ENCODE measurements around the gene PRRT4. TPM values are rescaled to one million over a fixed set of nuclear protein-coding genes. Genes with fewer than 3 reads are reported as not detected.

The PRRT4 gene
- total RNA-seq, 1 donor from 2014 or later: under 0.01 TPM

DNA sequence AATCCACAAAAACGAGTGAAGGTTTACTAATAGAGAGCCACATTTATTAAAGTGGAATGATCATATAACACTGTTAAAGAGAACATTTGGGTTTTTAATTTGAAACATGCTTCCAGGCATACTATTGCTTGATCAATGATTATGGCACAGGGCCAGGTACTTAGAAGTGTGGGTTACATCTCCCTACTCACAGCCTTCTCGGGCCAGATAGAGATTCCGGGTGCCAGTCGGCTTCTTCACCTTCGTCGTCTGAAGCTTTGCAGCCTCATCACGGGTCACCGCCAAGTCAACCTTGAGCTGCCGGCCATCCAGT is 37.2 kb downstream of the PRRT4 start:
- Histone ChIP-seq H3K27me3 (ENCODE audit: control insufficient read depth, insufficient read depth, low read length) (no peaks in the 10 kb centered on the region), H3K4me3 (ENCODE audit: low read depth, low read length) (no peak overlapping the region), H3K36me3 (ENCODE audit: control insufficient read depth, insufficient read depth, low read length) (peaks cover 17% of the 10 kb centered on the region)
- TF ChIP-seq, protein P1, sequence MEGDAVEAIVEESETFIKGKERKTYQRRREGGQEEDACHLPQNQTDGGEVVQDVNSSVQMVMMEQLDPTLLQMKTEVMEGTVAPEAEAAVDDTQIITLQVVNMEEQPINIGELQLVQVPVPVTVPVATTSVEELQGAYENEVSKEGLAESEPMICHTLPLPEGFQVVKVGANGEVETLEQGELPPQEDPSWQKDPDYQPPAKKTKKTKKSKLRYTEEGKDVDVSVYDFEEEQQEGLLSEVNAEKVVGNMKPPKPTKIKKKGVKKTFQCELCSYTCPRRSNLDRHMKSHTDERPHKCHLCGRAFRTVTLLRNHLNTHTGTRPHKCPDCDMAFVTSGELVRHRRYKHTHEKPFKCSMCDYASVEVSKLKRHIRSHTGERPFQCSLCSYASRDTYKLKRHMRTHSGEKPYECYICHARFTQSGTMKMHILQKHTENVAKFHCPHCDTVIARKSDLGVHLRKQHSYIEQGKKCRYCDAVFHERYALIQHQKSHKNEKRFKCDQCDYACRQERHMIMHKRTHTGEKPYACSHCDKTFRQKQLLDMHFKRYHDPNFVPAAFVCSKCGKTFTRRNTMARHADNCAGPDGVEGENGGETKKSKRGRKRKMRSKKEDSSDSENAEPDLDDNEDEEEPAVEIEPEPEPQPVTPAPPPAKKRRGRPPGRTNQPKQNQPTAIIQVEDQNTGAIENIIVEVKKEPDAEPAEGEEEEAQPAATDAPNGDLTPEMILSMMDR (IDR thresholded peaks at IDR 0.05; ENCODE audit: insufficient read depth, low read length, severe bottlenecking): no peak
- DNase-seq (ENCODE audit: low read depth) (no peak), FAIRE-seq (no peak)

DNA sequence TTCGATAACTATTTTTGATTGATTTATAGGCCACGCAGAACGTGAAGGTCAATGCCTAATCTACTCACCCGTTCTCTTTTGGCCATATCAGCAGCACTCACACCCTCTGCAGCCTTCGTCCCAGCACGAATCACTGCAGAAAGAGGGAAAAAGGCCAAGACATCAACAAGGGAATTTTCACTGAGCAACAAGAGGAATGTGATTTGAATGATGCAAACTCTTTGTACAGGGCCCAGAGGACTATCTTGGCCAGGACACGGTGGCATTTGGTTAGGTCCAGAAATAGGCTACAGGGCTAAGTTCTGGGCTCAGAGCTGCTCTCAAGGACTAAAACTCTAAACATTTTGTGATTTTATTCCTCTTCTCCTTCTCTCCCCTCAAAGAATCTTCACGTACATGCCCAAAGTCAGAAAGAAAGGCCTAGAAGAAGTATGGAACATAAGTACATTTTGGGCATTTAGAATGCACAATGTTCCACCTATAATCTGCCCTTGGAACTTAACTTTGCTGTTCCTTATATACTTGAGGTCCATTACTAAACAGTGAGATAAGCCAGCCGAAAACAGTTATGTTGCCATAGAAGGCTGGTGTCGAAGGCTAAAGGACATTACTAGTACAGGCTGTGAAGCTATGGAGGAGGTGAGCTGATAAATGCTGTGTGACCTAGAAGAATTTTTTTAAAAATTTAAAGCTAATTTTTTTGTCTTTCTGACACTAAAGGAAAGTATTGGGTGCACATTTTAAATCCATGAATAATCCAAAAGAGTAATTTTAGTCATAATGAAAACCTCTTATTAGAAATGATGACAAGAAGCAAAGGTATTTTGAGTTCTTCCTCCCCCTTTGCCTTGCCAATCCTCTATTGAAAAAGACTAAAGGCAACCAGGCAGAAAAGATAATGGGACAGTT is 37.8 kb downstream of the PRRT4 start:
- DNase-seq (ENCODE audit: low read depth) (no peak), FAIRE-seq (no peak)
- TF ChIP-seq, protein P1 (IDR thresholded peaks at IDR 0.05; ENCODE audit: insufficient read depth, low read length, severe bottlenecking): no peak
- Histone ChIP-seq H3K4me3 (ENCODE audit: low read depth, low read length) (no peak overlapping the region), H3K27me3 (ENCODE audit: control insufficient read depth, insufficient read depth, low read length) (no peaks in the 10 kb centered on the region), H3K36me3 (ENCODE audit: control insufficient read depth, insufficient read depth, low read length) (peaks cover 21% of the 10 kb centered on the region)

DNA sequence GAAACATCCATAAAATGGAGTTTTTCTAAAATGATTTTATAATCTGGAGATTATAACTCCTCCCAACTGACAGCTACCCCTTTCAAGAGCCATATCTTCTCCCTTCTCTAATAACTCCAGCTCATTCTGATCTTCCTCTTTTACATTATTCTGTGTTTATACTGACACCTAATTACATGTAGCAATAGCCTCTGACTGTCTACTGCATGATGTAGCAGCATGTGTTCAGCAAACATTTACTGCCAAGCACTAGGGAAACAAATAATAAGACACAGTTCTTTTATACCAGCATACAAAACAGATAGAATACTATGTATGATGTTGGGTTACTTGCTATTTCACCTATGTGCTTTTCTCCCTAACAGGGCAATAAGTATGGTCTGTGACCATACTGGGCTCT is 38.5 kb downstream of the PRRT4 start:
- Histone ChIP-seq H3K4me3 (ENCODE audit: low read depth, low read length) (no peak overlapping the region), H3K27me3 (ENCODE audit: control insufficient read depth, insufficient read depth, low read length) (no peaks in the 10 kb centered on the region), H3K36me3 (ENCODE audit: control insufficient read depth, insufficient read depth, low read length) (peaks cover 23% of the 10 kb centered on the region)
- DNase-seq (ENCODE audit: low read depth): no peak
- TF ChIP-seq, protein P1 (IDR thresholded peaks at IDR 0.05; ENCODE audit: insufficient read depth, low read length, severe bottlenecking): no peak
- no peak for FAIRE-seq

DNA sequence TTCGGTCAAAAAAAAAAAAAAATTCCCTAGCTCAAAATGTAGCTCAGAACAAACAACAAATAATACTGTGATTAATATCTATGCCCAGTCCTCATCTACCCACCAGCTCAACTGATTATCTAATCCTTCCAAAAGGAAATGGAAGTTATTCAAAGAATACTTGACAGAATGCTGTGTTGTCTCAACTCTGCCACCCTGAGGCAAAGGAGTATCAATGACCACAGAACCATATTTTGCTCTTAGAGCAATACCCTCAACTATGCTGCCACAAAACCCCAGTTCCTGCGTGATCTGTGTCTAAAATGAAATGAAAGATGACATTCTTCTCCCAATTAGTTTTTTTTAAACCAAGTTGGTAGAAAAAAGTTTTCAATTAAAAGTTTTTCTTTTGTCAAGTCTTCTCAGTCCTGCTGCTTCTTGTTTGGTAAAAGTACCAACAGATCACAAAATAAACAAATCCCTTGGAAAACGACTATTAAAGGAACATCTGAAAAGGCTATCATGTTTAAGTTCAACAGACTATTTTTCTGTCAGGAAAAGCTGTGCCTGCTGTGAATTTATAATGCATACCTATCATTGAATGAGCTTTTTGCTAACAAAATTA is 39.3 kb downstream of the PRRT4 start:
- Histone ChIP-seq H3K4me3 (ENCODE audit: low read depth, low read length) (no peak overlapping the region), H3K36me3 (ENCODE audit: control insufficient read depth, insufficient read depth, low read length) (peaks cover 26% of the 10 kb centered on the region), H3K27me3 (ENCODE audit: control insufficient read depth, insufficient read depth, low read length) (no peaks in the 10 kb centered on the region)
- no peak for FAIRE-seq
- TF ChIP-seq, protein P1 (IDR thresholded peaks at IDR 0.05; ENCODE audit: insufficient read depth, low read length, severe bottlenecking): peak; percentile 39
- peak; percentile 62 for DNase-seq (ENCODE audit: low read depth)

DNA sequence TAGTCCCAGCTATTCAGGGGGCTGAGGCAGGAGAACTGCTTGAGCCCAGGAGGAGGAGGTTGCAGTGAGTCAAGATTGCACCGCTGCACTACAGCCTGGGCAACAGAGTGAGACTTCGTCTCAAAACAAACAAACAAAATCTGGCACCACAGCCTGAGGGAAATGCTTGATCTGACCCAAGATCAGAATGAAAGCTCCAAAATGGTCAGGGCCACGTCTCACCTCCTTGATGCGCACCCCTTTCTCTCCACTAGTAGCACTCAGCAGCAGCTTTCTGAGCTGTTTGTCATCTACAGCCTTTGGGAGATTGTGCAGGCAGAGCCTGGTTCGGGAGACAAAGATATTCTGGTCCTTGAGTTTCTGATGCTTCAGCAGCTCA is 40.5 kb downstream of the PRRT4 start:
- FAIRE-seq: no peak
- Histone ChIP-seq H3K27me3 (ENCODE audit: control insufficient read depth, insufficient read depth, low read length) (no peaks in the 10 kb centered on the region), H3K4me3 (ENCODE audit: low read depth, low read length) (no peak overlapping the region), H3K36me3 (ENCODE audit: control insufficient read depth, insufficient read depth, low read length) (peaks cover 26% of the 10 kb centered on the region)
- no peak for DNase-seq (ENCODE audit: low read depth)
- TF ChIP-seq, protein P1 (IDR thresholded peaks at IDR 0.05; ENCODE audit: insufficient read depth, low read length, severe bottlenecking): no peak

All from bronchial epithelial cell (primary cell).